Measurements from ENCODE around the gene LRRC28. TPM values are rescaled to one million over a fixed set of nuclear protein-coding genes. Genes with fewer than 3 reads are reported as not detected.

The LRRC28 gene
- total and polyA plus RNA-seq, 7 experiments from 2014 or later, result 15.0 to 25.9 (median 19.9) TPM

- peak overlapping the region in 3 of 10 donors; percentile 27 to 66 (median 28) for H3K4me3 Mint-ChIP-seq
- peaks cover 0 to 17% of the 10 kb centered on the region in 2 donors for H3K4me1 ChIP-seq (ENCODE audit: control insufficient read depth in 2 of 2, insufficient read depth in 2 of 2, low read length in 2 of 2)
- H3K27me3 ChIP-seq (ENCODE audit: control insufficient read depth in 2 of 2, insufficient read depth in 2 of 2, low read length in 2 of 2), result no peaks in the 10 kb centered on the region
- H3K4me3 ChIP-seq (ENCODE audit: low read length), result no peak overlapping the region
- H3K4me1 Mint-ChIP-seq, result peaks cover 0 to 28% (median 22%) of the 10 kb centered on the region in 7 donors
- intact Hi-C loops (cut with micrococcal nuclease), result loop anchor here (1.0 to 5.0 kb wide), 7 partner anchors 33 to 320 kb away; partner anchors contain the start of gene MEF2A (in 1 of the 2)
- ChIA-PET CTCF (interaction anchor here (0.6 to 1.7 kb wide), 10 partner anchors 10 to 299 kb away, joined by 3 to 16 read pairs (median 4); no protein-coding TSS in a partner anchor), POLR2A (interaction anchor here (0.7 to 2.7 kb wide), 10 partner anchors 12 to 296 kb away, joined by 3 to 12 read pairs (median 4); partner anchors contain the start of gene MEF2A)
- H3K36me3 Mint-ChIP-seq, result no peaks in the 10 kb centered on the region
- DNase-seq (peak in 6 of 9 donors; percentile 24 to 57 (median 42)), ATAC-seq (peak; percentile 71)
- peak overlapping the region in 7 of 9 donors; percentile 18 to 91 (median 32) for H3K27ac Mint-ChIP-seq
- H3K9me3 ChIP-seq (ENCODE audit: control insufficient read depth in 2 of 3, low read length in 3 of 3), result no peaks in the 10 kb centered on the region
- peaks cover 0 to 3% (median 0%) of the 10 kb centered on the region in 5 donors for H3K27me3 Mint-ChIP-seq
- H3K36me3 ChIP-seq (ENCODE audit: control insufficient read depth in 2 of 3, insufficient read depth in 3 of 3, low read length in 3 of 3), result no peaks in the 10 kb centered on the region
- H3K9me3 Mint-ChIP-seq, result no peaks in the 10 kb centered on the region
- H3K27ac ChIP-seq (ENCODE audit: low read depth, low read length), result no peak overlapping the region
Measured at GRCh38 chr15:99409097-99409473, 157.8 kb downstream of the LRRC28 start.

DNA sequence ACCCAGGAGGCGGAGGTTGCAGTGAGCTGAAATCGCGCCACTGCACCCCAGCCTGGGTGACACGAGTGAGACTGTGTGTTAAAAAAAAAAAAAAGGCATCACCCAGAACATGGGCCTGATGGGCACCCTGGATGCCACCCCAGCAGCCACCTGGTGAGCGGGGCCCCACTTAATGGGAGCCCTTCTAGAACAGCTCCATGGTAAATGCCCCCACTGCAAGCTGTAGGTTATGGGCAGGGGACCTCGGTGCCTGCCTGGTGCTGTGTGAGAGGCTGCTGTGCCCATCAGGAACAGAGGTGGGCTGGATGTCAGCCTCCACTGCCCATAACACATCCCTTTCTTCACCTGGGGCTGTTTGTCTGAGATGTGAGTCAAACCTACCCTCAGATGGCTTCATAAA, 158.3 kb downstream of the LRRC28 start:
- H3K4me3 ChIP-seq (ENCODE audit: low read length), result no peak overlapping the region
- Mint-ChIP-seq H3K27me3 (peaks cover 0 to 3% (median 0%) of the 10 kb centered on the region in 5 donors), H3K36me3 (no peaks in the 10 kb centered on the region), H3K27ac (peak overlapping the region in 5 of 9 donors; percentile 9 to 91 (median 59)), H3K4me3 (no peak overlapping the region), H3K4me1 (peaks cover 0 to 28% (median 22%) of the 10 kb centered on the region in 7 donors), H3K9me3 (no peaks in the 10 kb centered on the region)
- DNase-seq, result no peak
- no peak overlapping the region for H3K27ac ChIP-seq (ENCODE audit: low read depth, low read length)
- H3K9me3 ChIP-seq (ENCODE audit: control insufficient read depth in 2 of 3, low read length in 3 of 3), result no peaks in the 10 kb centered on the region
- POLR2A ChIA-PET, result interaction anchor here (0.5 to 2.7 kb wide), 10 partner anchors 12 to 295 kb away, joined by 3 to 12 read pairs (median 4); partner anchors contain the start of gene MEF2A
- H3K36me3 ChIP-seq (ENCODE audit: control insufficient read depth in 2 of 3, insufficient read depth in 3 of 3, low read length in 3 of 3), result no peaks in the 10 kb centered on the region
- ATAC-seq, result no peak
- peaks cover 0 to 17% of the 10 kb centered on the region in 2 donors for H3K4me1 ChIP-seq (ENCODE audit: control insufficient read depth in 2 of 2, insufficient read depth in 2 of 2, low read length in 2 of 2)
- intact Hi-C loops (cut with micrococcal nuclease), result loop anchor here (1.0 to 5.0 kb wide), 7 partner anchors 33 to 320 kb away; partner anchors contain the start of gene MEF2A (in 1 of the 2)
- H3K27me3 ChIP-seq (ENCODE audit: control insufficient read depth in 2 of 2, insufficient read depth in 2 of 2, low read length in 2 of 2), result no peaks in the 10 kb centered on the region
- CTCF ChIA-PET, result interaction anchor here (0.6 to 1.7 kb wide), 9 partner anchors 9 to 295 kb away, joined by 3 to 16 read pairs (median 4); no protein-coding TSS in a partner anchor

GRCh38 chr15:99410477-99410876, 159.2 kb downstream of the LRRC28 start:
- ChIA-PET CTCF (interaction anchor here (1.5 kb wide), 1 partner anchor 294 kb away, joined by 7 read pairs; no protein-coding TSS in a partner anchor), POLR2A (interaction anchor here (1.5 to 2.7 kb wide), 3 partner anchors 11 to 155 kb away, joined by 4 to 12 read pairs (median 10); partner anchors contain the start of gene MEF2A)
- peaks cover 0 to 28% (median 22%) of the 10 kb centered on the region in 7 donors for H3K4me1 Mint-ChIP-seq
- DNase-seq (no peak), ATAC-seq (no peak)
- no peaks in the 10 kb centered on the region for H3K9me3 ChIP-seq (ENCODE audit: control insufficient read depth in 2 of 3, low read length in 3 of 3)
- no peak overlapping the region for H3K4me3 ChIP-seq (ENCODE audit: low read length)
- H3K4me1 ChIP-seq (ENCODE audit: control insufficient read depth in 2 of 2, insufficient read depth in 2 of 2, low read length in 2 of 2), result peaks cover 0 to 17% of the 10 kb centered on the region in 2 donors
- intact Hi-C loops (cut with micrococcal nuclease), result no loop called here
- no peak overlapping the region for H3K4me3 Mint-ChIP-seq
- no peaks in the 10 kb centered on the region for H3K36me3 ChIP-seq (ENCODE audit: control insufficient read depth in 2 of 3, insufficient read depth in 3 of 3, low read length in 3 of 3)
- H3K36me3 Mint-ChIP-seq, result no peaks in the 10 kb centered on the region
- no peaks in the 10 kb centered on the region for H3K27me3 Mint-ChIP-seq
- H3K9me3 Mint-ChIP-seq, result no peaks in the 10 kb centered on the region
- H3K27ac Mint-ChIP-seq, result peak overlapping the region in 7 of 9 donors; percentile 9 to 76 (median 50)
- H3K27ac ChIP-seq (ENCODE audit: low read depth, low read length), result no peak overlapping the region
- no peaks in the 10 kb centered on the region for H3K27me3 ChIP-seq (ENCODE audit: control insufficient read depth in 2 of 2, insufficient read depth in 2 of 2, low read length in 2 of 2)

GRCh38 chr15:99411234-99411633, 160.0 kb downstream of the LRRC28 start:
- Mint-ChIP-seq H3K36me3 (no peaks in the 10 kb centered on the region), H3K27ac (peak overlapping the region in 5 of 9 donors; percentile 45 to 76 (median 72)), H3K27me3 (no peaks in the 10 kb centered on the region), H3K4me1 (peaks cover 0 to 28% (median 22%) of the 10 kb centered on the region in 7 donors), H3K9me3 (no peaks in the 10 kb centered on the region), H3K4me3 (no peak overlapping the region)
- H3K9me3 ChIP-seq (ENCODE audit: control insufficient read depth in 2 of 3, low read length in 3 of 3), result no peaks in the 10 kb centered on the region
- H3K27me3 ChIP-seq (ENCODE audit: control insufficient read depth in 2 of 2, insufficient read depth in 2 of 2, low read length in 2 of 2), result no peaks in the 10 kb centered on the region
- H3K4me1 ChIP-seq (ENCODE audit: control insufficient read depth in 2 of 2, insufficient read depth in 2 of 2, low read length in 2 of 2), result peaks cover 0 to 17% of the 10 kb centered on the region in 2 donors
- DNase-seq (no peak), ATAC-seq (no peak)
- H3K4me3 ChIP-seq (ENCODE audit: low read length), result no peak overlapping the region
- ChIA-PET POLR2A (interaction anchor here (0.6 to 2.7 kb wide), 4 partner anchors 10 to 154 kb away, joined by 3 to 12 read pairs (median 4); partner anchors contain the start of gene MEF2A), CTCF (interaction anchor here (1.5 to 1.7 kb wide), 2 partner anchors 10 to 293 kb away, joined by 6 to 7 read pairs; no protein-coding TSS in a partner anchor)
- no peaks in the 10 kb centered on the region for H3K36me3 ChIP-seq (ENCODE audit: control insufficient read depth in 2 of 3, insufficient read depth in 3 of 3, low read length in 3 of 3)
- intact Hi-C loops (cut with micrococcal nuclease), result no loop called here
- H3K27ac ChIP-seq (ENCODE audit: low read depth, low read length), result no peak overlapping the region

- H3K4me3 Mint-ChIP-seq, result no peak overlapping the region
- H3K4me3 ChIP-seq (ENCODE audit: low read length), result no peak overlapping the region
- ATAC-seq (no peak), DNase-seq (no peak)
- ChIA-PET POLR2A (interaction anchor here (1.5 kb wide), 1 partner anchor 33 kb away, joined by 4 read pairs; no protein-coding TSS in a partner anchor), CTCF (interaction anchor here (0.8 to 1.7 kb wide), 3 partner anchors 9 to 292 kb away, joined by 3 to 7 read pairs (median 6); no protein-coding TSS in a partner anchor)
- no peaks in the 10 kb centered on the region for H3K36me3 ChIP-seq (ENCODE audit: control insufficient read depth in 2 of 3, insufficient read depth in 3 of 3, low read length in 3 of 3)
- peak overlapping the region in 6 of 9 donors; percentile 5 to 80 (median 58) for H3K27ac Mint-ChIP-seq
- H3K4me1 ChIP-seq (ENCODE audit: control insufficient read depth in 2 of 2, insufficient read depth in 2 of 2, low read length in 2 of 2), result peaks cover 0 to 17% of the 10 kb centered on the region in 2 donors
- intact Hi-C loops (cut with micrococcal nuclease), result no loop called here
- H3K4me1 Mint-ChIP-seq, result peaks cover 0 to 27% (median 22%) of the 10 kb centered on the region in 7 donors
- no peaks in the 10 kb centered on the region for H3K9me3 ChIP-seq (ENCODE audit: control insufficient read depth in 2 of 3, low read length in 3 of 3)
- no peaks in the 10 kb centered on the region for H3K36me3 Mint-ChIP-seq
- no peak overlapping the region for H3K27ac ChIP-seq (ENCODE audit: low read depth, low read length)
- no peaks in the 10 kb centered on the region for H3K27me3 ChIP-seq (ENCODE audit: control insufficient read depth in 2 of 2, insufficient read depth in 2 of 2, low read length in 2 of 2)
- H3K27me3 Mint-ChIP-seq, result no peaks in the 10 kb centered on the region
- H3K9me3 Mint-ChIP-seq, result no peaks in the 10 kb centered on the region
Measured at GRCh38 chr15:99412082-99412481, 160.8 kb downstream of the LRRC28 start.

- ChIA-PET CTCF (interaction anchor here (1.7 kb wide), 1 partner anchor 8 kb away, joined by 6 read pairs; no protein-coding TSS in a partner anchor), POLR2A (interaction anchor here (1.5 kb wide), 1 partner anchor 32 kb away, joined by 4 read pairs; no protein-coding TSS in a partner anchor)
- Histone ChIP-seq H3K9me3 (ENCODE audit: control insufficient read depth in 2 of 3, low read length in 3 of 3) (no peaks in the 10 kb centered on the region), H3K27me3 (ENCODE audit: control insufficient read depth in 2 of 2, insufficient read depth in 2 of 2, low read length in 2 of 2) (no peaks in the 10 kb centered on the region), H3K4me3 (ENCODE audit: low read length) (no peak overlapping the region), H3K4me1 (ENCODE audit: control insufficient read depth in 2 of 2, insufficient read depth in 2 of 2, low read length in 2 of 2) (peaks cover 0 to 14% of the 10 kb centered on the region in 2 donors), H3K36me3 (ENCODE audit: control insufficient read depth in 2 of 3, insufficient read depth in 3 of 3, low read length in 3 of 3) (no peaks in the 10 kb centered on the region), H3K27ac (ENCODE audit: low read depth, low read length) (no peak overlapping the region)
- intact Hi-C loops (cut with micrococcal nuclease), result no loop called here
- Mint-ChIP-seq H3K36me3 (no peaks in the 10 kb centered on the region), H3K4me1 (peaks cover 0 to 21% (median 16%) of the 10 kb centered on the region in 7 donors), H3K27ac (peak overlapping the region in 6 of 9 donors; percentile 5 to 80 (median 58)), H3K9me3 (no peaks in the 10 kb centered on the region), H3K4me3 (no peak overlapping the region), H3K27me3 (no peaks in the 10 kb centered on the region)
- ATAC-seq (no peak), DNase-seq (no peak)
Measured at GRCh38 chr15:99412626-99413025, 161.3 kb downstream of the LRRC28 start.
